ENCODE results near the gene MYO1E.

DNA sequence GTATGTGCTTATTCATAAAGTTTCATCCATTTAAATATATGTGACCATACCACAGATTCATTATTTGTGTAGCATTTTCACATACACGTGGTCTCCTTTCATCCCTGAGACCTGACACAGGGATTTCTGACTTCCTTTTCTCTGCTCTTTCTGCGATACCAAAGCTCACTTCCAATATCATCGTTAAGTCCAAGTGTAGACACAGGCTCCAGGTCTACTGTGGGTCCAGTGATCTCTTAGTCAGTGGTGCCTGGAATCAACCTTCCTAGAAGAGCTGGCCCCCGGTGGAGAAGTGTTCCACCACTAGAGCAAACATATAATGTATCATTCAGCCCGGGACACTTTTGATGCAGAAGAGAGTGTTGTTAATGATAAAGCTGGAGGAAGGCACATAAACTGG, 93.6 kb downstream of the MYO1E start:
- TF ChIP-seq, protein P1, sequence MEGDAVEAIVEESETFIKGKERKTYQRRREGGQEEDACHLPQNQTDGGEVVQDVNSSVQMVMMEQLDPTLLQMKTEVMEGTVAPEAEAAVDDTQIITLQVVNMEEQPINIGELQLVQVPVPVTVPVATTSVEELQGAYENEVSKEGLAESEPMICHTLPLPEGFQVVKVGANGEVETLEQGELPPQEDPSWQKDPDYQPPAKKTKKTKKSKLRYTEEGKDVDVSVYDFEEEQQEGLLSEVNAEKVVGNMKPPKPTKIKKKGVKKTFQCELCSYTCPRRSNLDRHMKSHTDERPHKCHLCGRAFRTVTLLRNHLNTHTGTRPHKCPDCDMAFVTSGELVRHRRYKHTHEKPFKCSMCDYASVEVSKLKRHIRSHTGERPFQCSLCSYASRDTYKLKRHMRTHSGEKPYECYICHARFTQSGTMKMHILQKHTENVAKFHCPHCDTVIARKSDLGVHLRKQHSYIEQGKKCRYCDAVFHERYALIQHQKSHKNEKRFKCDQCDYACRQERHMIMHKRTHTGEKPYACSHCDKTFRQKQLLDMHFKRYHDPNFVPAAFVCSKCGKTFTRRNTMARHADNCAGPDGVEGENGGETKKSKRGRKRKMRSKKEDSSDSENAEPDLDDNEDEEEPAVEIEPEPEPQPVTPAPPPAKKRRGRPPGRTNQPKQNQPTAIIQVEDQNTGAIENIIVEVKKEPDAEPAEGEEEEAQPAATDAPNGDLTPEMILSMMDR (IDR thresholded peaks at IDR 0.05; ENCODE audit: poor library complexity, severe bottlenecking) = no peak
- no peak for TF ChIP-seq POLR2AphosphoS5 (IDR thresholded peaks at IDR 0.05)
- no peak for TF ChIP-seq RAD21 (conservative IDR thresholded peaks at IDR 0.05)
